Stomach smooth muscle (tissue), 2 donors: ENCODE data around the gene CHORDC1.
A peak's percentile ranks its signal among the peaks of the same experiment; 100 is the strongest.

Source experiments
- H3K27ac ChIP-seq: one replicate; pipeline ENCODE4 v1.7.0; 2013; ENCODE audit warnings: mild to moderate bottlenecking, low read length, inconsistent platforms
- H3K27me3 ChIP-seq, 2 donors: one replicate each; pipeline ENCODE4 v1.7.0; 2013; ENCODE audit warnings: low read length in 2 of 2; ENCODE audit not compliant: insufficient read depth in 2 of 2, control insufficient read depth in 1 of 2
- H3K36me3 ChIP-seq, 2 donors: one replicate each; pipeline ENCODE4 v1.7.0; 2013; ENCODE audit warnings: low read length in 2 of 2; ENCODE audit not compliant: control insufficient read depth in 2 of 2, insufficient read depth in 2 of 2
- H3K4me1 ChIP-seq: one replicate; pipeline ENCODE4 v1.7.0; 2013; ENCODE audit warnings: low read length; ENCODE audit not compliant: control insufficient read depth, insufficient read depth
- H3K4me3 ChIP-seq, 2 donors: one replicate each; pipeline ENCODE4 v1.7.0; 2013; ENCODE audit warnings: low read length in 2 of 2
- H3K9ac ChIP-seq, 2 donors: one replicate each; pipeline ENCODE4 v1.7.0; 2013; ENCODE audit warnings: low read length in 2 of 2, mild to moderate bottlenecking in 1 of 2
- H3K9me3 ChIP-seq, 2 donors: one replicate each; pipeline ENCODE4 v1.7.0; 2013; ENCODE audit warnings: low read length in 2 of 2; ENCODE audit not compliant: control insufficient read depth in 2 of 2
- donor health status: healthy.
- donor health status: Pancreatic carcinoma.

CHORDC1 gene

GRCh38 chr11:90222459-90223247, at the start of gene CHORDC1:
TSS of gene CHORDC1 (minus strand) at chr11:90223049. CDS start at chr11:90222954, 95 bp downstream.
- no peaks in the 10 kb centered on the region for H3K27me3 ChIP-seq
- peaks cover 11% of the 10 kb centered on the region for H3K4me1 ChIP-seq
- peak within 1 kb of the TSS; percentile 80 for H3K27ac ChIP-seq

GRCh38 chr11:90257158-90257525, 34.3 kb upstream of the CHORDC1 start:
- no peaks in the 10 kb centered on the region for H3K27me3 ChIP-seq
- no peaks in the 10 kb centered on the region for H3K36me3 ChIP-seq
- H3K9ac ChIP-seq, result no peak overlapping the region
- no peak overlapping the region for H3K27ac ChIP-seq
- H3K9me3 ChIP-seq, result no peaks in the 10 kb centered on the region
- no peak overlapping the region for H3K4me3 ChIP-seq
- no peaks in the 10 kb centered on the region for H3K4me1 ChIP-seq

More at GRCh38 chr11:90222459-90223247, at the start of gene CHORDC1:
- Histone ChIP-seq H3K9ac (peak within 1 kb of the TSS; percentile 73 to 84), H3K9me3 (no peaks in the 10 kb centered on the region), H3K4me3 (peak within 1 kb of the TSS; percentile 97 to 98), H3K36me3 (no peaks in the 10 kb centered on the region)

GRCh38 chr11:90256404-90257157, 33.7 kb upstream of the CHORDC1 start:
- no peaks in the 10 kb centered on the region for H3K9me3 ChIP-seq
- no peaks in the 10 kb centered on the region for H3K27me3 ChIP-seq
- no peak overlapping the region for H3K4me3 ChIP-seq
- no peak overlapping the region for H3K9ac ChIP-seq
- H3K36me3 ChIP-seq, result no peaks in the 10 kb centered on the region
- no peaks in the 10 kb centered on the region for H3K4me1 ChIP-seq
- no peak overlapping the region for H3K27ac ChIP-seq

- H3K9me3 ChIP-seq, result no peaks in the 10 kb centered on the region
- H3K36me3 ChIP-seq, result no peaks in the 10 kb centered on the region
- no peaks in the 10 kb centered on the region for H3K27me3 ChIP-seq
- no peaks in the 10 kb centered on the region for H3K4me1 ChIP-seq
- H3K27ac ChIP-seq, result no peak overlapping the region
- no peak overlapping the region for H3K4me3 ChIP-seq
- no peak overlapping the region for H3K9ac ChIP-seq
Observed at GRCh38 chr11:90254065-90254464, 31.2 kb upstream of the CHORDC1 start.

- no peak overlapping the region for H3K27ac ChIP-seq
- H3K36me3 ChIP-seq, result no peaks in the 10 kb centered on the region
- H3K9ac ChIP-seq, result no peak overlapping the region
- H3K4me3 ChIP-seq, result no peak overlapping the region
- no peaks in the 10 kb centered on the region for H3K4me1 ChIP-seq
- H3K9me3 ChIP-seq, result no peaks in the 10 kb centered on the region
- H3K27me3 ChIP-seq, result no peaks in the 10 kb centered on the region
Observed at GRCh38 chr11:90252053-90252452, 29.2 kb upstream of the CHORDC1 start.

- Histone ChIP-seq H3K9me3 (no peaks in the 10 kb centered on the region), H3K9ac (no peak overlapping the region), H3K27ac (no peak overlapping the region), H3K36me3 (no peaks in the 10 kb centered on the region), H3K4me3 (no peak overlapping the region), H3K4me1 (no peaks in the 10 kb centered on the region), H3K27me3 (no peaks in the 10 kb centered on the region)
Observed at GRCh38 chr11:90251599-90251998, 28.8 kb upstream of the CHORDC1 start.

- no peaks in the 10 kb centered on the region for H3K4me1 ChIP-seq
- no peak overlapping the region for H3K27ac ChIP-seq
- no peaks in the 10 kb centered on the region for H3K36me3 ChIP-seq
- no peaks in the 10 kb centered on the region for H3K9me3 ChIP-seq
- H3K4me3 ChIP-seq, result no peak overlapping the region
- no peaks in the 10 kb centered on the region for H3K27me3 ChIP-seq
- no peak overlapping the region for H3K9ac ChIP-seq
Observed at GRCh38 chr11:90250970-90251369, 28.1 kb upstream of the CHORDC1 start.

GRCh38 chr11:90246468-90246867, 23.6 kb upstream of the CHORDC1 start:
- Histone ChIP-seq H3K4me3 (no peak overlapping the region), H3K27ac (no peak overlapping the region), H3K9ac (no peak overlapping the region), H3K4me1 (no peaks in the 10 kb centered on the region), H3K27me3 (no peaks in the 10 kb centered on the region), H3K9me3 (no peaks in the 10 kb centered on the region), H3K36me3 (no peaks in the 10 kb centered on the region)

GRCh38 chr11:90243534-90243933, 20.7 kb upstream of the CHORDC1 start:
- Histone ChIP-seq H3K9me3 (no peaks in the 10 kb centered on the region), H3K4me3 (no peak overlapping the region), H3K9ac (no peak overlapping the region), H3K27ac (no peak overlapping the region), H3K4me1 (no peaks in the 10 kb centered on the region), H3K27me3 (no peaks in the 10 kb centered on the region), H3K36me3 (no peaks in the 10 kb centered on the region)

GRCh38 chr11:90242894-90243416, 20.1 kb upstream of the CHORDC1 start:
- Histone ChIP-seq H3K27me3 (no peaks in the 10 kb centered on the region), H3K4me3 (no peak overlapping the region), H3K36me3 (no peaks in the 10 kb centered on the region), H3K9me3 (no peaks in the 10 kb centered on the region), H3K27ac (no peak overlapping the region), H3K9ac (no peak overlapping the region), H3K4me1 (no peaks in the 10 kb centered on the region)

- H3K9ac ChIP-seq, result no peak overlapping the region
- H3K4me1 ChIP-seq, result no peaks in the 10 kb centered on the region
- no peak overlapping the region for H3K4me3 ChIP-seq
- no peak overlapping the region for H3K27ac ChIP-seq
- H3K9me3 ChIP-seq, result no peaks in the 10 kb centered on the region
- H3K36me3 ChIP-seq, result no peaks in the 10 kb centered on the region
- no peaks in the 10 kb centered on the region for H3K27me3 ChIP-seq
Observed at GRCh38 chr11:90241414-90241813, 18.6 kb upstream of the CHORDC1 start.
